CD4-positive, alpha-beta T cell treated with Interleukin-10 for 1 hour (primary cell): ENCODE data around the gene PREX1.
"Not testable (repeated sequence)": the region's sequence is repeated elsewhere in the genome, so short reads cannot be mapped to it uniquely, and the experiment has no call there.

Source experiments
- DNase-seq: peaks from one replicate; pipeline ENCODE4 v3.0.0-alpha.2; 2020

The PREX1 gene, protein sequence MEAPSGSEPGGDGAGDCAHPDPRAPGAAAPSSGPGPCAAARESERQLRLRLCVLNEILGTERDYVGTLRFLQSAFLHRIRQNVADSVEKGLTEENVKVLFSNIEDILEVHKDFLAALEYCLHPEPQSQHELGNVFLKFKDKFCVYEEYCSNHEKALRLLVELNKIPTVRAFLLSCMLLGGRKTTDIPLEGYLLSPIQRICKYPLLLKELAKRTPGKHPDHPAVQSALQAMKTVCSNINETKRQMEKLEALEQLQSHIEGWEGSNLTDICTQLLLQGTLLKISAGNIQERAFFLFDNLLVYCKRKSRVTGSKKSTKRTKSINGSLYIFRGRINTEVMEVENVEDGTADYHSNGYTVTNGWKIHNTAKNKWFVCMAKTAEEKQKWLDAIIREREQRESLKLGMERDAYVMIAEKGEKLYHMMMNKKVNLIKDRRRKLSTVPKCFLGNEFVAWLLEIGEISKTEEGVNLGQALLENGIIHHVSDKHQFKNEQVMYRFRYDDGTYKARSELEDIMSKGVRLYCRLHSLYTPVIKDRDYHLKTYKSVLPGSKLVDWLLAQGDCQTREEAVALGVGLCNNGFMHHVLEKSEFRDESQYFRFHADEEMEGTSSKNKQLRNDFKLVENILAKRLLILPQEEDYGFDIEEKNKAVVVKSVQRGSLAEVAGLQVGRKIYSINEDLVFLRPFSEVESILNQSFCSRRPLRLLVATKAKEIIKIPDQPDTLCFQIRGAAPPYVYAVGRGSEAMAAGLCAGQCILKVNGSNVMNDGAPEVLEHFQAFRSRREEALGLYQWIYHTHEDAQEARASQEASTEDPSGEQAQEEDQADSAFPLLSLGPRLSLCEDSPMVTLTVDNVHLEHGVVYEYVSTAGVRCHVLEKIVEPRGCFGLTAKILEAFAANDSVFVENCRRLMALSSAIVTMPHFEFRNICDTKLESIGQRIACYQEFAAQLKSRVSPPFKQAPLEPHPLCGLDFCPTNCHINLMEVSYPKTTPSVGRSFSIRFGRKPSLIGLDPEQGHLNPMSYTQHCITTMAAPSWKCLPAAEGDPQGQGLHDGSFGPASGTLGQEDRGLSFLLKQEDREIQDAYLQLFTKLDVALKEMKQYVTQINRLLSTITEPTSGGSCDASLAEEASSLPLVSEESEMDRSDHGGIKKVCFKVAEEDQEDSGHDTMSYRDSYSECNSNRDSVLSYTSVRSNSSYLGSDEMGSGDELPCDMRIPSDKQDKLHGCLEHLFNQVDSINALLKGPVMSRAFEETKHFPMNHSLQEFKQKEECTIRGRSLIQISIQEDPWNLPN (N-terminal part only)

DNA sequence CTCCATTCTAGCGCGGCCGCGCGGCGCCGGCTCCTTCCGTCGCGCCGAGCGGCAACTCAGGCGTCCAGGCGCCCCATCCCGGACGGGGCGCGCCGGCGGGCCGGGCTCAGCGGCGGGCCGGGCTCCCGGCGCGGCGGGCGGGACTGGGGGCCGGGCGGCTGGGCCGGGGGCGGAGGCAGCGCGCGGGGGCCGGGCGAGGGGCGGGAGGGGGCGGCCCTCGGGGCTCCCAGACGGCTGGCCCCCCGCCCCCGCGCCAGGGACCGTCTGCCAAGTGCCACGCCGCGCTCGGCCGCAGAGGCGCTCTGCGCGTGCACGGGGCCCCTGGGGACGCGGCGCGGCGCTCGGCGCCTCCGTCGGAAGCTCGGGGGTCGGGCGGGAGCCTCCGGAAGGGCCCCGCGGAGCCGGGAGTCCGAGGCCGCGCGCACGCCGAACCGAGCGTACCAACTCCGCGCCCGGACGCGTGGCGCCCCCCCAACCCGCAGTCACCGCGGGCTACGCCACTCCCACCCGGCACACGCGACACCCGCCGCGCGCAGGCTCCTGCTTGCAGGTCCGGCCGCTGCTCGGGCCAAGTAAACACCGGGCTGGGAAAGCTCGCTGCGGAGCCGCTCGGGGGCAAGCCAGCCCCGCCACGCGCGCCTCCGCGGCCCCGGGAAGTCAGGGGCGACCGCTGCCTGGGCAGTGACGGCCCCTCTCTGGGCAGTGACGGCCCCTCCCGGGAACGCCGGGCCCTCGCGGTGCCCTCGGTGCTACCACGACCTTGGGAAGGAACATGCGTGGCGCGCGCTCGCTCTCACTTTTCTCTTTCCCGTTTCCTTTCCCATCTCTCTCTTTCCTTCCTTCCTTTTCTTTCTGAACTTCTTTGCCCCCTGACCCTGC lies at the start of gene PREX1:
Gene PREX1 (minus strand): TSS at position 145 of the 879 bp plus-strand sequence. CDS start 139 bp downstream, at position 6.
- DNase-seq: peak; percentile 90

DNA sequence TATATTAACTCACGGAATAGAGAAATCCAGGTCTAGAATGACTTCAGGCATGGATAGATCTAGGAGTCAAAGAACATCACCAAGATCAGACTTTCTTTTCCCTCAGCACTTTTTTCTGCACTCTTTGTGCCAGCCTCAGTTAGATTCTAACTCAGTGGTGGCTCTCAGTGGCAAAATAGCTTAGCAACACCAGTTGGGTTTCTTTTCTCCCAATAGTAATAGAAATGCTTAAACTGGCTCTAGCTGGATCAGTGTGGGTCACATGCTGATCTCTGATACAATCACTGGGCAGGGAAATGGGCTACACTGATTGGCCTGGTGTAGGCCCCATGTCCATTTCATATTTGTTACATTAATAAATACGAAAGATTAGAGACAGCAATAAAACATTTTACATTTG lies 49.5 kb upstream of the PREX1 start:
- DNase-seq: no peak

DNA sequence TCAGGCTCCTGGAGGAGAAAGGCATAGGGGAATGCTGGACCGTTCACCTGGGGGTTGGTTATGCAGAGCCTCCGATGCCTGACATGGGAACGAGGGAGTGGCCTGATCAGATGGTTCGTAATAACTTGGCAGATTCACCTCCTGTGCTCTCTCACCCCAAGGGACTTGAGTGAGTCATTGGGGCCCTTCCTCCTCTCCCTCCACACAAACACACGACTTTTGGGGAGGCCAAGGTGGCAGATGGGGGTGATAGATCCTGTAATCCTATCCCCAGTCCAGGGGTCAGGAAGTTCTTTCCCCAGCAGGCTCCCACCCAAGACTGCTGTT lies 48.1 kb upstream of the PREX1 start:
- DNase-seq: no peak

DNA sequence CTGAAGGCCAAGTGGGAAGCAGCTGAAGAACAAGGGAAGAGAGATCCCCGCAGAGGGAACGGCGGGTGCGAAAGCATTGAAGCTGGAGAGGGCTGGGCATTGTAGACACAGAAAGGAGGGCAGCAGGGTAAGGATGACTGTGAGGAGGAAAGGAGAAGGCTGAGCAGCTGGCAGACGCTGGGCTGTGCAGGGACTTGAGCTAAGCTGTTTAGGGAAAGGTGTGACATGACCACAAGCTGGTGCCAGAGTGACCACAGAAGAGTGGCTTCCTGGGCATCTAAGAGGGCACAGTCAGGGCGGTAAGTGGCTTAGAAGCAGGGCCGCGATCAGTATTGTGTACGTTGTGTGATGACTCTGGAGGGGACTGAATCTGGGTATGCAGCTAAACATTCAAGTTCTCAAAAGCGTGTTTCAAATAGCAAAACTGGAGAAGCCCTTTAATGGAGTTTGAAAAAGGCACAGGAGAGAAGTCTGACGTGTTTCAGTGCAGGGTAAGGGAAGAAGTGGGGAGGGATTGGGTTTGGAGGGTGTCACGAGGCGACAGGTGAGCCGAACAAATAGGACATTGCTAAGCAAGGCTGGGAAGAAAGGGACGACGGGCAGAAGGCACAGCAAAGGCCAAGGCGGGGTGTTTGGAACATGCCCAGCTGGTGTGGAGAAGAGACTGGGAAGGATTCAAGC lies 47.6 kb upstream of the PREX1 start:
- DNase-seq: no peak

DNA sequence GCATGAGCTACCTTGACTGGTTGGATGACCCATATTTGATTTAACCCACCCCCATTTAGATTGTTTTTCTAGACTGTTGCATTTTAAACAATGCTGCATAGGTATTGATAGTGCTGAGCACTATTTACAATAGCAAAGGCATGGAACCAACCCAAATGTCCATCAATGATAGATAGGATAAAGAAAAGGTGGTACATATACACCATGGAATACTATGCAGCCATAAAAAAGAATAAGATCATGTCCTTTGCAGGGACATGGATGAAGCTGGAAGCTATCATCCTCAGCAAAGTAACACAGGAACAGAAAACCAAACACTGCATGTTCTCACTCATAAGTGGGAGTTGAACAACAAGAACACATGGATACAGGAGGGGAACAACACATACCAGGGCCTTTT lies 41.6 kb upstream of the PREX1 start:
- not testable (repeated sequence) for DNase-seq

DNA sequence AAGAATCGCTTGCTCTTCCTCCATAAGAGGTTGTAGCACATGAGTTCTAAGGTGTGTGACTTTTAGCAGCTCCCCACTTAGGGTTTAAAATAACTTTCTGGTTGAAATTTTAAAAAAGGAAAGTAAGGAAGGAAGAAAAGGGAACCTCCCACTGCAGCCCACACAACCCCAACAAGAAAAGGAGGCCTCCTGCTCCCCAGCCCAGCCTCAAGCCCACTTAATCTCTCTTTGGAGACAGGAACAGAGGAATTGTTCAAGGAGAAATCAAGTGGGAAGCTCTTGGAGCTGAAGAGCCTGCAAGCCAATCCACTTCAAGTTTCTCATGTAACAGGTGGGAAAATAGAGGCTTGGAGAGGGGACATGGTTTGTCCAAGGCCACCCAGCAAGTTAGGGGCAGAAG lies 39.1 kb upstream of the PREX1 start:
- no peak for DNase-seq

DNA sequence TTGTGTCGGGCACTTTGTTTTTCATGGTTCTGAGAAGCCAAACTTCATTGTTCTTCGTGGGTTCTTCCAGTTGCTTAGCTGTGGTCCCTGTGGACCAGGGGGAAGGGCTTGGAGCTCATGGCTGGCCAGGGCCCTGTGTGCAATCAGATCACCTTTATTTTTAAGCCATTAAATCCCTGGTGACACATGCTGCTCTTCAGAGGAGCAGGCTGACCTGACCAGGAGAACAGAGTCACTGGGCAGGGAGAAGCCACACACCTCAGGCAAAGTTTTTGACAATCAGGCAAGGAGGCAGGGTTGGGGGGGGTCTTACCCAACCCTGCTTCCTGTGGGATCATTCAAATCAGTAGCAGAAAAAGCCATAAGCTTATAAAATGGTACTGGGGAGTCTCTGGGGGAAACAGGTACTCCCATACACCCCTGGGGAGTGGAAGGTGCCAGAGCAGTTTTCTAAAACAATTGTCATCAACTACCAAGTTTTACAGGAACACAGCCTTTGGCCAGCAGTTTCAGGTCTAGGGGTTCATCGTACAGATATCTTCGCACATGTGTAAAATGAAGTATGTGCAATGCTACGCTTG lies 37.0 kb upstream of the PREX1 start:
- no peak for DNase-seq

DNA sequence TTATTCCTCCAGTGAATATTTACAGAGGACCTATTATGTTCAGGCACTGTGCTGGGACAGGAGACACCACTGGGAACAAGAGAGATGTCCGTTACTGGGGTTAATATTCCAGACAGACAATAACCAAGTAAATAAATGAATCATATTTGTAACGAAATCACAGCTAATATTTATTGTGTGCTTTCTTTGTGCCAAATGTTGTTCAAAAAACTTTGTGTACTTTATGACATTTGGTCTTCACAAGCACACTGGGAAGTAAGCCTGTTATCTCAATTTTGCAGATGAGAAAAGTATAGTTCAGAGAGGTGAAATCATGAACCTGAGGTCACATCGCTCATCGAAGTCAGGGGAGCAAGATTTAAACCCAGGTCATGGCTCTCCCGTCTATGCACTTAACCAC lies 36.5 kb upstream of the PREX1 start:
- no peak for DNase-seq

DNA sequence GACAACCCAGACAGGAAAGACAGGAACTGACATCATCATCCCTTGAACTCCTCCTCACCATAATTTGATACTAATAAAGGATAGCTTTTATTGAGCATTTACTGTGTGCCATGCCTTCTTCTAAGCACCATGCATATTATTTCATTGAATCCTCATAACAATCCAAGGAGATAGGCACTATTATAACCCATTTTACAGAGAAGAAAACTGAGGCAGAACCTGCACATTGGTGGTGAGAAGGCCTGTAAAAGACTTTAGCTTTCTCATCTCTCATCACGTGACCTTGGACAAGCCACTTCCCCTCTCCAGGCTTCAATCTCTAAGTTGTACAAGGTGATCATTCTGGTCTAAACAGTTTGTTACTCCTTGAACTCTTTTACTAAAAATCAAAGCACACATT lies 34.5 kb upstream of the PREX1 start:
- DNase-seq: no peak

DNA sequence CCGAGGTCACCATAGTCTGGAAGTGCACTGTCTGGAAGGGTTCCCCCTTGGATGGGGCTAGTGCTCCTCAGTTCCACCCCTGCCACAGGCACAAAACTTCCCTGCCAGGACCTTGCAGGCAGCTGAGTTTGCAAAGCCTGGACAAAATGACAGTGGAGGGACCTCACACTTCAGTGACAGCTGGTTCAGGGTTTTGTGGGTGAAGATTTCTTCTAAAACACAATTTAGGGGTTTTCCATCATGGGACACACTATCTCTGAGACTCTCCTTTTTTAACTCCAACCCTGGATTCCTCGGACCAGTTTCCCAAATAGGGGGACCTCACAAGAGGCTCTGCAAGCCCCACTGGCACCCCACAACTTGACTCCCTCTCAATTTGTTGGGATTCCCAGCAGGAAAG lies 33.6 kb upstream of the PREX1 start:
- no peak for DNase-seq

DNA sequence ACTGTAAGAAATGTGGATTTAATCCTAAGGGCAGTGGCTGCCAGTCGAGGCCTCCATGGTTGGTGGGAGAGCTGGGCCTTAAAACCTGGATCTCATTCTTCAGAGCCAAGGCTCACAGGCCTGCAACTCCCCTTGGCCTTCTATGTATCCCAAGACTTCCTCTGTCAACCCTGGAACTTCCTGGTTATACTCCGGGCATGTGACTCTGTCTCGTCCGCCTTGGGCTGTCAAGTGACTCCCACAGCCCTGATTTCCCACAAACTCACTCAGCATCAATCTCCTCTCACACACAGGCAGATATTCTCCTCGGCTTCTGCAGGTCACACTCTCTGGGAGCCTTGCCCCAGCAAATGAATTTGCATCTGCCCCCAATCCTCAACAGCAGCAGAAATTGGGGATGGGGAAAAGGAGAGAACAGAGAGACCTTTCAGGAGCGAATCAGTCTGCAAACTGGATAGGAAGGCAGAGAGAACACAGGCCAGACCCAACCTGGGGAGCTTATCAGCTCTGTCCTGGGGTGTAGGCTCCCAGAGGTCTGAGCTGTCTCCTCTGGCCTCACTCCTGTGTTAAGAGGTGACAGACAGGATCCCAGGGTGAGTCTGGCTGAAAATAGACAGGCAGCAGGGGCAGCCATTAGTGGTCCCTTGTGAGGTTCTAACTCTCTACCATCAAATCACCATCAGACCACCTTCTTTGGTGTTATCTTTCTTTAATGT lies 30.4 kb upstream of the PREX1 start:
- no peak for DNase-seq

DNA sequence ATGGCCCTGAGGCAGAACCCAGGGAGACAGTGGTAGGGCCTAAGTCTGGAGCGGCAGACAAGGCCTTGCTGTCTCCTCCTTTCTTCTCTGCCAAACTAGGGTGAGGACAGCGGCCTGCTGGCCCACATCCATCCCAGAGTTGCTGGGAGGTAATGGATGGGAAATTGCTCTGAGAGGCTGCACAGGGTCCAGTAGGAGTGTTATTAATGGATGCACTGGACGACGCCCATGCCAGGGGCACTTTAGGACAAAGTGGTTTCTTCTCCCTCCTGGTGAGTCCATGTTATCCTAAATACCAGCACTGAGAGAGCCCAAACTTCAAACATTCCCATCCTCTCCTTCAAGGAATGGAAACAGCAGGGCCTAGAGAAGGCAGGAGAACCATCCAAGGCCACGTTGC lies 28.3 kb upstream of the PREX1 start:
- DNase-seq: no peak

DNA sequence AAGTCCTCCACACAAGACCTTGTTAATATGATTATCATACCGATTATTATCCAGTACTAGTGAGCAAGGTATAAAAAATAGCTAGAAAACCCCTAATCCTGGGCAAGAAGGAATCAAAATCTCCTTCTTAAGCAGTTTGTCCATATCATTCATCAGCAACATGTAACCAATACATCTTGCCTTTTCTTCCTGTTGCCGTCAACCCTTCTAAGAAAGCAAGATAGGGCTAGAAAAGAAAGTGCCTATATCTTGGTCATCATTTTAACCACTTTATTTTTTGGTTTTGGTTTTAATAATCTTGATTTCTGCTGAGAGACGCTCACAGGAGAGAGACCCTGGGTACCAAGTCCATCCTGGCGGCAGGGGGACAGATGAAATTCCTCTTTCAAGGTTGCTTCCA lies 27.2 kb upstream of the PREX1 start:
- DNase-seq: no peak

DNA sequence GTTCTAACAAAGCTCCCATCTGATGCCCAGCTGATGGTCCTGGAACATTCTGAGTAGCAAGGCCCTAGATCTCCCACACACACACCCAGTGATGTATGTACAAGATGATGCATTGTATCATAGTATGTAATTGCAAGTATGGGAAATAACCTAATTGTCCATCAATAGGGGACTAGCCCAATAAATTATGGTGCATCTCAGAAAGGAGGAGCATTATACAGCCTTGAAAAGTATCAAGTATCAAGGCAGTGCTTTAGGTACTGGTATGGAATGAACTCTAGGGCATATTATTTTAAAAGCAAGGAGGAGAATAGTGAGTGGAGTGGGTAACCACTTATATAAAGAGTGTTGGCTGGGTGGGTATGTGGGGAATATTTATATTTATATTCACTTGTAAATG lies 24.8 kb upstream of the PREX1 start:
- no peak for DNase-seq

DNA sequence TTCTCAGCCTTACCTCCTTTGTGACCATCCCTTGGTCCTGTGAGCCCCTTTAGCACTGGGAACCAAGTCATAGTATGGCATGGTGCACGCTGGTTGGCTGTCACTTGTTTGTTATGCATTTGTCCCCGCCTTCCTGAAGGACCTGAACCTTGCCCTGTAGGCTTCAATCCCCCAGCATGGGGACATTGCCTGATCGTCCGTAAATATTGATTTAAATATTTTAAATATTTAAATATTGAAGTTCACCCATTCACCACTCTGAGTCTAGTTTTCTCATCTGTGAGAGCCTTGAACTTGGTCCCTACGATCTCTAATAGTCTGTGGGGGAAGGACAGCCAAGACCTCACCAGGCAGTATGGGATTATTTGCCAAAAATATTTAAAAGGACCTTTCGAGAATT lies 23.8 kb upstream of the PREX1 start:
- no peak for DNase-seq

DNA sequence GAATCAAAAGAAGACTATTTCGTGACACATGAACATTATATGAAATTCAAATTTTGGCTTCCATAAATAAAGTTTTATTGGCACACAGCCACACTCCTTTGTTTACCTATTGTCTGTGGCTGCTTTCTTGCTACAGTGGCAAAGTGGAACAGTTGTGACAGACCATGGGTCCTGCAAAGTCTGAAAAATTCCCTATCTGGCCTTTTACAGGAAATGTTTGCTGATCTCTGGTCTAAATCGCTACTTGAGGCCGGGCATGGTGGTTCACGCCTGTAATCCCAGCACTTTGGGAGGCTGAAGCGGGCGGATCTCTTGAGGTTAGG lies 23.1 kb upstream of the PREX1 start:
- DNase-seq: no peak

DNA sequence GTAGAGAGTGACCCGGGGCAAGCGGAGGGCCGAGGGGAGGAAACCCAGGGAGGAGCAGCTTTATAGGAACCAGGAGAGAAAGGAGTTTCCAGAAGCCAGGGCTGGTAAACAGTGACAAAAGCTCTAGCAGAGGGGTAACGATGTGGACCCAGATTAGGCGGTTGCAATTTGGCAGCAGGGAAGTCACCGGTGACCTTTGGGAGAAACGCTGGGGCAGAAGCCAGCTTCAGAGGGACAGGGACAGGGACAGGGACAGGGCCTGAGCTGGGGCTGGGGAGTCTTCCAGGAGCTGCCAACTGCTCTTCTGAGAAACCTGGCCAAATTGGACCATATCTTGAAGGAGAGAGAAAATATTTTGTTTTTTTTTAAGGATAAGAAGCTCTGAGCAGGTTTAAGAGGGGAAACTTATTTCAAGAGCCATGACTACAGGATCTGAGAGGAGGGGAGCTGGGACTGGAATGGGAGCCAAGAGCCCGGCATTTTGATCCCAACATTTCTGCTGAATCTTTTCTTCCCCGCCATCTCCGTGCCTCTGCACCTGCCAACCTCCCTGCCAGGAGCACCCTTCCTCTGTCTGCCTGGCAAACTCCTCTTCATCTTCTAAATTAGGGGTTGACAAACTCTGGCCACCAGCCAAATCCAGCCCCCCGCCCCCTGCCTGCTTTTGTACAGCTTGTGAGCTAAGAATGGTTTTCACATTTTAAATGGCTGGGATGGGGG lies 22.6 kb upstream of the PREX1 start:
- no peak for DNase-seq

DNA sequence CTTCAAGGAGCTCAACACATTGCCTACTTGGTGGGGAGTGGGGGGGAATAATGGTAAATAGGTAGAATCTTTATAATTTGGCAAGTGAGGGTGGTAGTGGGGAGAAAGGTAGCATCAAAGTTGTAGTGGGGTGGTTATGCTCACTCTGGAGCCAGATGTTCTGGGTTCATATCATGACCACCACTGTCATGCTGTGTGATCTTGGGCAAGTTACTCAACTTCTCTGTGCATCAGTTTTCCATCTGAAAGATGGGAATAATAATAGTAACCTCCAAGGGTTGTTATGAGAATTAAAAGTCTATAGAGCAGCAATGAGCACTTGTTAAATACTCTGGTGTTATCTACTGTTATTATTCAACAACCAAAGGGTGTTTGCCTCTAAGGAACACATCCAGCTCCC lies 22.0 kb upstream of the PREX1 start:
- DNase-seq: no peak

DNA sequence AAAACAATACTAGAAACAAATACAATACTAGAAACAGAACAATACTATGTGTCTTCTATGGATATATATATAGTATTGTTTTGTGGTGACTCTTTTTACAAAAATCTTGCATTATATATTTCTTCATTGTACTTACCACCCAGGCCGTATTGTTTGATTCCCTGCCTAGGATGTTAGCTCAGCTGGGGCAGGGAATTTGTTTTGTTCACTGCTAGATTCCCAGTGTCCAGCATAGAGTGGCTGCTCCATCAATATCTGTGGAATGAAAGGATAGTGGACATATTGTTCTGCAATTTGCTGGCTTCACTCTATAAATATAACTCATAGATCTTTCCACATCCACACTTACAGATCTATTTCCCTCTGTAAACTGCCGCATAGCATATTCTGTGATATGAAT lies 21.5 kb upstream of the PREX1 start:
- no peak for DNase-seq

DNA sequence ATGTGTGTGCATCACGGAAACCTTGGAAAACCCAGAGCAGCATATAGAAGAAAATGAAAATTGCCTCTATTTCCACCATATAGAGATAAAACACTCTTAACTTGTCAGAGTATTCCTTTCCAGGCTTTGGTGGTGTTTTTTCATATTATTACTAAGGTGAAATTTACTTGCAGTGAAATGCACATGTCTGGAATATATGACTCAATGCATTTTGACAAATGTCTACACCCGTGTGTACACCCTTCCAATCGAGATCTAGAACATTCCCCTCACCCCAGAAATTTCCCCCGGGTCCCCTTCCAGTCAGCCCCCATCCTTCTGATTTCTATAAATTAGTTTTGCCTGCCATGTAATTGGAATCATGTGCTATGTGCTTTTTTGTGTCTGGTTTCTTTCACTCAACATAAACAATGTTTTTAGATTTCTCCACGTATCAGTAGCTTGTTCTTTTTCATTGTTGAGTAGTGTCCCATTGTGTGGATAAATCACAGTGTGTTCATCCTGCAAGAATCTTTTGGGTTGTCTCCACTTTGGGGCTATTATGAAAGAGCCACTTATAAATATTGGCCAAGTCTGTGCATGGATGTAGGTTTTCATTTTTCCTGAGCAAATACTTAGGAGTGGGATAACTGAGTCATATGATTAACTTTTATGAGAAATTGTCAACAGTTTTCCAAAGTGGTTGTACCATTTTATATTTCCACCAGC lies 19.9 kb upstream of the PREX1 start:
- no peak for DNase-seq
